GM21526 (cell line): Measurements from ENCODE around the gene BDKRB2.

Experiments used
- ATAC-seq: cut with Tn5 transposase; IDR thresholded peaks from one replicate; pipeline ENCODE4 v1.9.1; 2021; ENCODE audit warnings: moderate library complexity; ENCODE audit not compliant: unreplicated experiment, low FRiP score

The BDKRB2 gene

GRCh38 chr14:96204151-96205058 is at the start of gene BDKRB2:
Gene BDKRB2, plus strand, starts transcription at chr14:96204839. Its CDS starts 32,269 bp downstream, at chr14:96237108.
- ATAC-seq, result no peak

GRCh38 chr14:96154900-96155299 is 49.7 kb upstream of the BDKRB2 start:
- ATAC-seq, result no peak

DNA sequence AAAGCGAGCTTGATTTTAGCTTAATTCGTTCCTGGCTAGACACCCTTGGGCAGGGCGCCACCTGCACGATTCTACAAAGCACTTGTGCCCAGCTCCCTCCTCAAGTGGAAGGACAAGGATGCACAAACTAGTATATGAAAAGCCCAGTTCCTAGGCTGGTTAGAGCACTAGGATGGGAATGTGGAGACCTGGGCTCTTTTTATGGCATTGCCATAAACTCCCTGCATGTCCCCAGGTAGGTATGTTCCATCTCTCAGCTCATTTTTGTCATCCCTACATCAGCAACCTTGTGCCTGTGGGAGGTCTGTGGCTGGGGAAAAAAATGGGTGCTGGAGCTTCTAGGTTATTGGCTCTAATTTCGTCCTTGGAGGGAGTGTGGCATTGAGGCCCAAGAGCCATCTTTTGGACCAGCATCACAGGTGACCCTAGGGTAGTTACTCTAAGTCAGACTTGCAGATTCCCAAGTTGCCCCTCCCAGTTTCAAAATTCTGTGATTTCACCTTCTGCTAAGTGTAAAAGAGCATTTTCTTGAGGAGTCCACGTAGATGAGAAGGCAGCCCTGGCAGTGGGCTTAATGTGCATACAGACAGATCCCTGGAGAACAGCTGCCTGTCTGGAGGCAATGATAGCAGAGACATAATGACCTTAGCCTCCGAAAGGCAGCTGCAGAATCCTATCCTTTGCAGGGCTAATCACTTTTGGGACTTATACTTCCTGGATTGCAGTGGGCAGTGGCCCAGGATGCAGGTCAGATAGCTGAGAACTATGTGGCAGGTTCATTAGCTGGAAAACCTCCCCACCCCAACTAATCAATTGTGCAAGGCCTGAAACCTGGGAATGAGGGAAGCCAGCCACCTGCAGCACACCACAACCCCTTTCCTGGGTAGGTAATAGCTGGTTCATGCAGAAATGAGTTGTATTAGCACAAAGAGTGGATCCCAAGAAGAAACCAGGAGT is 47.6 kb upstream of the BDKRB2 start:
- no peak for ATAC-seq

DNA sequence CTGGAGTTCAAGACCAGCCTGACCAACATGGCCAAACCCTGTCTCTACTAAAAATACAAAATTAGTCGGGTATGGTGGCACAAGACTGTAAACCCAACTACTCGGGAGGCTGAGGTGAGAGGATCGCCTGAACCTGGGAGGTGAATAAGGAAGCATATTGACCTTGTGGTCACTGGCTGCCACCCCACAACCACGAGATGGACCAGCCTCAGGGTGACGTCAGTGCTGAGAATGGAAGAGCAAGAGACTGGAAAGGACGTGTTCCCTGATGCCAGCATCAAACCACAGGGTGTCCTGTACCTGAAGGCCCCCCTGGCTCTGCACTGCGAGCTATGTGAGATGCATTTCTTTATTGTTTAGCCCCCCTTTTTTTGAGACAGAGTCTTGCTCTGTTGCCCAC is 45.9 kb upstream of the BDKRB2 start:
- ATAC-seq, result no peak

DNA sequence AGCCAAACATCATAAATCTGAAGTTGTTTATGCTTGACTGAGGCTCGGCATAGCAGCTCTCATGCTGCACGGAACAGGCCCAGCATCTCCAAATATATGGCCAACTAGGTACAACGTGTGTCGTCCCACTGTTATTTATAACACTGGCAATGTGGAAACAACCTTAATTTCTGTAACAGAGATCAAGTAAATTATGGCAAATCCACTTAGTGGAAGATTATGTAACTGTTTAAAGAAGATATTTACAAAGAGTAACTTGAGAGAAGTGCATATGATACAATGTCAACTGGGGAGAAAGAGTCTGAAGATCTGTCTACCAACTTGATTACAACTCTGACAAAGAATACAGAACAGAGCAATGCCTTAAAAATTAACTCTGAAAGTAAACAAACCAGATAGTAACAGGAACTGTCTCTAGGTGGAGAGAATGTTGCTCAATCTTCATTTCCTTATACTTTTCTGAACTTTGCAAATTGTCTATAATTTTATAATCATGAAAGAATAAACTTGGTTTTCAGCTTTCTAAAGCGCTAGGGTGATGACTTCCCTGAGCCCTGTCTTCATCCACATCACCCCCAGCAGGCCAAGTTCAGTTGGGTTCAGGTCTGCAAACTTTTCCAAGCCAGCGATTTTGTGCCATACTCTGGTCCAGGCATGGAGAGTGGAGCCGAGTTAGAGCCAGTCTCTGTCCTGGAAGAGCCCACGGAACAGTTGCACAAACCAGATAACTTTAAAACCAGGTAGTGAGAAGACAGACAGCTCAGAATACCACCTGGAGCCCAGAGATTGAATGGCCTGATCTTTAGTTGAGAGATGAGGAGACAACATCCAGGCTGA is 44.3 kb upstream of the BDKRB2 start:
- no peak for ATAC-seq

DNA sequence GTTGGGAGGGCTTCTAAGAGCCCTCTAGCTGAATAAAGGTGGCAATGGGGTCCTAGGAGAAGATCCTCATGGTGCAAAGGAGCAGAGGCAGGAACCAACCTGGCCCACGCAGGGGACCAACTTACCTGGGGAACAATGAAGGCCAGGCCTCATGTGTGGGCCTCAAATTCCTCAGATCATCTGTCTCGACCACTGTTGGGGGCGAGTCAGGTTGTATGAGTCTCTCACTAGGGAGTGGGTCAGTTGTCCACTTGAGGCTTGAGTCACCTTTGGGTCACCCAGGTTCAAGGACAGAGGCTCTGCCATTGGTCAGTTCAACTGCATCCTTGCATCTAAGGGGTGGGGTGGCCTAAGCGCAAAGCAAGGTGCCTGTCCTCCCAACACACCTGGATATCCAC is 43.7 kb upstream of the BDKRB2 start:
- ATAC-seq, result no peak

- ATAC-seq, result no peak
Measured at GRCh38 chr14:96161636-96162035, 43.0 kb upstream of the BDKRB2 start.

GRCh38 chr14:96162265-96162664 is 42.4 kb upstream of the BDKRB2 start:
- ATAC-seq, result no peak

DNA sequence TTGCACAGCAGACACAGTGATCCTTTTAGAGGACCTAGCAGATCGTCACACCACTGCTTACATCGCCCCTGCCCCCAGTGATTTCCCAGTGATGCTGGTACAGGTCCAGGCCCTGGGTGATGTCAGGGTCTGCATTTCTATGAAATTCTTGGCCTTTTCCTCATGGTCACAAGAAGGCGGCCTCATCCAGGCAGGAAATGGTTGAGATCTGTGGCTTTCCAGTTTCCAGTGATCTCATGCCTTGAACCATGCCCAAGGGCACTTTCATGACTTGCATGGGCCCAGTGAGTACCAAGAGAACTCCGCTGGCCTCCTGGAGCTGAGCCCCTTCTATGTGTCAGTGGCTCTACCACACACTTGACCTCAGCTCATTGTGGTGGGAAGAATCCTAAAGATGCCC is 41.9 kb upstream of the BDKRB2 start:
- no peak for ATAC-seq

GRCh38 chr14:96164861-96165490 is 39.7 kb upstream of the BDKRB2 start:
- ATAC-seq, result no peak

DNA sequence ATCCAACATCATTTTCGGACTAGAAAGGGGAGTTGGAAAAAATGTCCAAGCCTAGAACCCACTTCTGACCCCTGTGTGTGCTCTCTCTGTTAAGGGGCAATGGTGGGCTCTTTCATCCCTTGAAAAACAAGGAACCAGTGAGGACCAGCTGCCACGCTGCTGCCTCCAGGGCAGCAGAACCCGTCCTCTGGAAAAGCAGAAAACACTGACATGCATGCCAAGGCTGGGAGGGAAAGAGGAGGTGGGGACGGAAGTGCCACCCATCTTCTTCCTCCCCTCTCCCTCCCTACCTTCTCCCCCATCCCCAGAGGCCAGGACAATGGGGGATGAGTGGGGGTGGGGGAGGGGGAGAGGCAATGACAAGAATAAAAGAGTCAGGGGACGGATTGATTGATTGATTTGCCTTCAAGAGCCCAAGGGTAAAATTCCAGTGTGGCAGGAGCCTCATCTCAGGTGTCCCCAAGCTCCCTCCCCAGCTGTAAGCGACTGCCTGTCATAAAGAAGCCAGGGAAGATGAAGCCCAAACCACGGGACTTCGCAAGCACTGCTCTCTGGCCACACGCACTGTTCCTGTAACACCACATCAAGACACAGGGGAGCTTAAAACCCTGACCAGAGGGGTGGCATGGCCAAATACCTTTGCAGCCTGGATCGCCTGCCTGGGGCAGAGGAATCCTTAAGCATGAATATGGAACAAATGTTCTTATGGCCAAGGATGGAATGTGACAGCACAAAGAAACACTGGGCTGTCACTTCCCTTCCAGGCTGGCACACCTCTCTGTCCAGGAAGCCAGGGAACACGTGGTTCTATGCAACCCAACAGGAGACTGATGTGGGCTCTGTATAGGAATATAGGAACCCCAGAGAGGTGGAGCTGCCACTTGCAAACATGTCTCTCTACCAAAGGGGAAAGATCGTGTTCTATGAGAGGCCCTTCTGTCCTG is 38.9 kb upstream of the BDKRB2 start:
- no peak for ATAC-seq

DNA sequence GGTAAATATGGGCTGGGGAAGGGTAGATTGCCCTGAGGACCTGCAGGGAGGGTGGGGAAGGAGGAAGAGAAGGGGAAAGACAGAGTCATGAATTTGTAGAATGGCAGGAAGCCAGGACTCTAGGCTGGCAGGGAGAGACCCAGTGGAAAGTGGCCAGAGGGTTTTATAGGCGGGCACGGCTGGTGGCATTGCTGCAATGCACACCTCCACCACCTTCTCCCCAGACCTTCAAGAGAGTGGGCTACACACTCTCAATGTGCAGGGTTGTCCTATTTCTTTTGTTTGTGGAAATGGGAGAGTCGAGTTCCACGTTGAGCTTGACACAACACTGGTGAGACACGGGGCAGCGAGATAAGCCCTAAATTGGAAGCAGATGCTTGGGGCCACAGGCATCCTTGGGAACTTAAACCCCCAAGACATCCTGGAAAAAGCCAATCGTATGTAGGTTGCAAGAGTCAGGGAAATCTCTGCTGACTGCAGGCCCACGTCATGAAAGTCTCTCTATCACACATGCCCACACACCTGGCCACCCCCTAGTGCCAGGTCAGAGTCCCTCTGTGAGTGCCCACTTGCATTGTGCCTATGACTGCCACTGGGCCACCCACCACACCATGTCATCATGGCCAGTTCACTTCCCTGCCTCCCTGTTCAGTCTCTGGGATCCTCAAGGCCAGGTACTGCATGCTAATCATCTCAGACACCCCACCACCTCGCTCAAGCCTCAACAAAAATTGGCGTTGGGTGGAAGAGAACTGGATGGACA is 38.0 kb upstream of the BDKRB2 start:
- ATAC-seq, result no peak

- no peak for ATAC-seq
Measured at GRCh38 chr14:96167224-96168148, 37.2 kb upstream of the BDKRB2 start.

GRCh38 chr14:96168581-96168980 is 36.1 kb upstream of the BDKRB2 start:
- ATAC-seq, result no peak

DNA sequence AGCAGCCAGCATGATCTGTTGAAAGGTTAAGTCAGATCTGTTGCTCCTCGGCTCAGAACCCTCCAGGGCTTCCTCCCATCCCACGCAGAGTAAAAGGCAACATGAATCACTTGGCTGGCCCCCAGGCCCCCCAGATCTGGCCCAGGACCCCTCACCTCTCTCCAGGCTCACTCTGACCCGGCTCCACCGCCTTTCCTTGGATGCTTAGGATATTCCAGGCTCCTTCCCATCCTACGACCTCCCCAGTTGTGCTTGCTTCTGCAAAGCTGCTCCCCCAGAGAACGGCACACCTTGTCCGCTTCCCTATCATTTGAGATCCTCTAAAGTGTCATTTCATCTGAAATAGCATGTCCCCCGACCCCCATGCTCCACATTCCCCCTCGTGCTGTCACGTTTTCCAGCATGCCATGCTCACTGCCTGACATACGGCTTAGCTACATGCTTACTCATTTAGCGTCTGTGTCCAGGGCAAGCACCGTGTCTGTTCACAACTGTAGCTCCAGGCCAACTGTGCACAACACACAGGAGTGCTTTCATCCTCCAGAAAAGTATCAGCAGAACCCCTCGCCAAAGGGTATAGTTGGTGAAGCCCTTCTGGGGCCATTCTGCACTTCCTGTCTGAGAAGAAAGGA is 33.6 kb upstream of the BDKRB2 start:
- ATAC-seq, result no peak

GRCh38 chr14:96173636-96174475 is 30.8 kb upstream of the BDKRB2 start:
- ATAC-seq, result no peak
